GM23338 (cell line): ENCODE data around the gene LIF. TPM values are rescaled to one million over a fixed set of nuclear protein-coding genes. Genes with fewer than 3 reads are reported as not detected.

Experiments
- ATAC-seq: fragments of 200-7000 bp; cut with Tn5 transposase; 3 replicates; pipeline ENCODE4 v1.9.1; 2020
- DNase-seq: peaks from one replicate; pipeline ENCODE4 v3.0.0-alpha.2; 2015; ENCODE audit warnings: low spot score
- H2AFZ ChIP-seq: fragments of 200-600 bp; sonication (generic); 2 replicates; pipeline ENCODE4 v1.8.0; 2016; ENCODE audit warnings: antibody characterized with exemption, mild to moderate bottlenecking, moderate library complexity
- H3F3A ChIP-seq: fragments of 200-600 bp; sonication (generic); replicated peaks from 2 replicates; pipeline ENCODE4 v1.8.0; 2017; ENCODE audit warnings: antibody characterized with exemption, mixed run types, low read depth
- H3K27ac ChIP-seq: fragments of 200-600 bp; sonication (generic); 2 replicates; pipeline ENCODE4 v1.6.1; 2016; ENCODE audit warnings: low read depth
- H3K27me3 ChIP-seq: fragments of 200-600 bp; sonication (generic); 2 replicates; pipeline ENCODE4 v1.8.0; 2016; ENCODE audit warnings: mild to moderate bottlenecking, mixed run types, moderate library complexity; ENCODE audit not compliant: insufficient read depth
- H3K36me3 ChIP-seq: fragments of 200-600 bp; sonication (generic); 2 replicates; pipeline ENCODE4 v1.8.0; 2016; ENCODE audit warnings: mild to moderate bottlenecking; ENCODE audit not compliant: insufficient read depth
- H3K4me1 ChIP-seq: fragments of 200-600 bp; sonication (generic); 2 replicates; pipeline ENCODE4 v1.8.0; 2016; ENCODE audit warnings: mild to moderate bottlenecking, moderate library complexity; ENCODE audit not compliant: insufficient read depth
- H3K4me2 ChIP-seq: fragments of 200-600 bp; sonication (generic); 2 replicates; pipeline ENCODE4 v1.7.1; 2017; ENCODE audit warnings: mixed run types
- H3K4me3 ChIP-seq: fragments of 200-600 bp; sonication (generic); 2 replicates; pipeline ENCODE4 v1.6.1; 2016; ENCODE audit warnings: mixed run types
- H3K79me2 ChIP-seq: fragments of 200-600 bp; sonication (generic); replicated peaks from 2 replicates; pipeline ENCODE4 v1.8.0; 2017; ENCODE audit warnings: mild to moderate bottlenecking; ENCODE audit not compliant: insufficient read depth
- H3K9me2 ChIP-seq: fragments of 200-600 bp; sonication (generic); 2 replicates; pipeline ENCODE4 v1.8.0; 2017; ENCODE audit not compliant: insufficient read depth
- H4K20me1 ChIP-seq: fragments of 200-600 bp; sonication (generic); replicated peaks from 2 replicates; pipeline ENCODE4 v1.8.0; 2017; ENCODE audit warnings: mild to moderate bottlenecking; ENCODE audit not compliant: insufficient read depth
- H3K27ac Mint-ChIP-seq: 2 replicates; pipeline ENCODE4 v1.8.0; 2020; ENCODE audit warnings: inconsistent platforms, mild to moderate bottlenecking, moderate library complexity, mixed read lengths
- H3K27me3 Mint-ChIP-seq: 3 replicates; pipeline ENCODE4 v1.8.0; 2022; ENCODE audit warnings: low read depth, mild to moderate bottlenecking, moderate library complexity, mixed read lengths, inconsistent platforms; ENCODE audit not compliant: insufficient read depth, poor library complexity
- H3K36me3 Mint-ChIP-seq: 3 replicates; pipeline ENCODE4 v1.8.0; 2021; ENCODE audit warnings: low read depth, mild to moderate bottlenecking, inconsistent platforms, moderate library complexity, mixed read lengths
- H3K4me1 Mint-ChIP-seq: 3 replicates; pipeline ENCODE4 v1.8.0; 2020; ENCODE audit warnings: mild to moderate bottlenecking, inconsistent platforms, mixed read lengths
- H3K4me3 Mint-ChIP-seq: 3 replicates; pipeline ENCODE4 v1.8.0; 2021; ENCODE audit warnings: moderate library complexity, mild to moderate bottlenecking, inconsistent platforms, mixed read lengths
- H3K9me3 Mint-ChIP-seq: 3 replicates; pipeline ENCODE4 v1.8.0; 2020; ENCODE audit warnings: moderate library complexity, mild to moderate bottlenecking, inconsistent platforms, mixed read lengths
- CREB1 ChIP-seq: fragments of 250-450 bp; sonication (Bioruptor Pico); IDR thresholded peaks from 2 replicates; pipeline ENCODE4 v1.5.0; 2020; ENCODE audit warnings: low read depth, mild to moderate bottlenecking, moderate library complexity
- EZH2 ChIP-seq: fragments of 200-600 bp; sonication (generic); IDR thresholded peaks from one replicate; pipeline ENCODE4 v1.8.0; 2017; ENCODE audit warnings: antibody characterized with exemption, mild to moderate bottlenecking, low read depth; ENCODE audit not compliant: unreplicated experiment
- EZH2phosphoT487 ChIP-seq: fragments of 200-600 bp; sonication (generic); IDR thresholded peaks from one replicate; pipeline ENCODE4 v1.8.1; 2018; ENCODE audit warnings: antibody characterized with exemption; ENCODE audit not compliant: unreplicated experiment
- JUNB ChIP-seq: IDR thresholded peaks from one replicate; pipeline ENCODE4 v1.6.1; 2016; ENCODE audit warnings: antibody characterized with exemption; ENCODE audit not compliant: unreplicated experiment
- NANOG ChIP-seq: IDR thresholded peaks from 2 replicates; pipeline ENCODE4 v1.6.1; 2016; ENCODE audit warnings: antibody characterized with exemption, borderline replicate concordance
- POLR2AphosphoS5 ChIP-seq: IDR thresholded peaks from 2 replicates; pipeline ENCODE4 v1.6.1; 2016; ENCODE audit warnings: antibody characterized with exemption, low read depth
- REST ChIP-seq: IDR thresholded peaks from one replicate; pipeline ENCODE4 v1.6.1; 2018; ENCODE audit warnings: antibody characterized with exemption; ENCODE audit not compliant: unreplicated experiment
- STAT1 ChIP-seq: IDR thresholded peaks from one replicate; pipeline ENCODE4 v1.6.1; 2016; ENCODE audit warnings: antibody characterized with exemption; ENCODE audit not compliant: unreplicated experiment
- ZNF114 ChIP-seq: fragments of 250-450 bp; sonication (Bioruptor Pico); IDR thresholded peaks from 2 replicates; pipeline ENCODE4 v1.5.0; 2020; ENCODE audit warnings: mild to moderate bottlenecking, moderate library complexity
- ZNF331 ChIP-seq: fragments of 250-450 bp; sonication (Bioruptor Pico); IDR thresholded peaks from 2 replicates; pipeline ENCODE4 v1.5.0; 2020; ENCODE audit warnings: low read depth, mild to moderate bottlenecking, moderate library complexity
- ZNF462 ChIP-seq: fragments of 250-450 bp; sonication (Bioruptor Pico); IDR thresholded peaks from 2 replicates; pipeline ENCODE4 v1.5.0; 2020; ENCODE audit warnings: mild to moderate bottlenecking, moderate library complexity
- polyA plus RNA-seq: library from polyadenylated mRNA; unstranded; fragments of >200 nt; fragmentation: Nextera tagmentation; extraction: Ambion mirVana; gene quantifications from 2 replicates; pipeline ENCODE4 v1.2.1, GENCODE V29; 2016
- total RNA-seq: library from RNA; depleted of rRNA; stranded (reverse); fragments of >200 nt; shearing (Covaris generic); gene quantifications from 2 replicates; pipeline ENCODE4 v1.2.3, GENCODE V29; 2014
- TF ChIP-seq, protein P1 (sequence below), 2 experiments: fragments of 200-600 bp in 1 of 2; sonication (generic) in 1 of 2; conservative IDR thresholded peaks; 2 replicates each; pipeline versions ENCODE4 v1.5.1 to v1.6.1; 2016 to 2017; ENCODE audit warnings: antibody characterized with exemption in 2 of 2, low read depth in 2 of 2, mild to moderate bottlenecking in 2 of 2, moderate library complexity in 1 of 2
- TF ChIP-seq, protein P2 (sequence below): IDR thresholded peaks from 2 replicates; pipeline ENCODE4 v1.6.1; 2016; ENCODE audit warnings: antibody characterized with exemption

The LIF gene
- total and polyA plus RNA-seq, 2 experiments from 2014 or later: 1.8 to 3.6 TPM

DNA sequence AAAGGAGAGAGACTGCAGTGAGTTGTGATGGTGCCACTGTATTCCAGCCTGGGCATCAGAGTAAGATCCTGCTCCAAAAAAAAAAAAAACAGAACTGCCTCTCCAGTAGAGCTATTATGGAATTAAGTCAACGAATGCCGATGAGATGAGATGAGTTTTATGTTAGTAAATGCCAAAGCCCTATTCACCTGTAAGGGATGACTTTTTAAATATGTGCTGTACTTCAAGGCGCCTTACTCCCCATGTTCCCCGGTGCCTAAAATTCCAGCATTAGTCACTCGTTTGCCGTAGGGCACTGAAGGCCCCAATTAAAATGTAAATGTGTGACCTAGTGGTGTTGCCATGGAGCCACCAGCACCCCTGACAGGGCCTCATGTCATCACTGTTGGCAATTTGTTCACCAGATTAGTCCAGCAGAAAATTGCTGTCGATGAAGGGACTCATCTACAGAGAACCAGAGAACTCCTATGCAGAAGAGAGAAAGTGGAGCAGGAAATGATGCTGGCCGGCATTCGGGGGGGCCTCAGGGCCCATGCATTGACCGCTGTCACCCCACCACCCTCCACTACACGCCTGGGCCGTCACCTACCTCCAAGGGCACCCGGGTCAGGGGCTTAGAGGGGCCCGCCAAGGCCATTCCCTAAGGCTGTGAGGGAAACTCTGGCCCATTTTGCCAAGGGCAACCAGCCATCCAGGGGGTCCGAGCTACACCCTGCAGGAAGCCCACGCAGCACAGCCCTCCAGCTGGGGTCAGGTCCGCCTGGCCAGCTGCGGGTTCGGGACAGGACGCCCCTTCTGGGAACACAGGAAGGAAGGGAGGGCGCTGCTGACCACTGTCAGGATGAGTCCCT lies 17.8 kb downstream of the LIF start:
- H2AFZ ChIP-seq: no peak overlapping the region
- H3K9me2 ChIP-seq: no peaks in the 10 kb centered on the region
- H3K4me3 ChIP-seq: no peak overlapping the region
- ATAC-seq (no peak), DNase-seq (no peak)
- H3K27me3 Mint-ChIP-seq: no peaks in the 10 kb centered on the region
- no peaks in the 10 kb centered on the region for H3K36me3 Mint-ChIP-seq
- no peaks in the 10 kb centered on the region for H3K79me2 ChIP-seq
- H3F3A ChIP-seq: no peaks in the 10 kb centered on the region
- H3K4me1 Mint-ChIP-seq: peaks cover 9% of the 10 kb centered on the region
- no peaks in the 10 kb centered on the region for H3K27me3 ChIP-seq
- peaks cover 18% of the 10 kb centered on the region; the same call in 1 of the 2 replicates for H3K4me1 ChIP-seq
- H3K27ac ChIP-seq: no peak overlapping the region
- no peak overlapping the region for H3K4me3 Mint-ChIP-seq
- H3K4me2 ChIP-seq: no peak overlapping the region
- H4K20me1 ChIP-seq: no peaks in the 10 kb centered on the region
- H3K9me3 Mint-ChIP-seq: no peaks in the 10 kb centered on the region; the same call in 2 of the 3 replicates
- no peaks in the 10 kb centered on the region for H3K36me3 ChIP-seq
- TF ChIP-seq ZNF462 (CRISPR knock-in tag) (no peak), JUNB (no peak), REST (no peak), NANOG (no peak), POLR2AphosphoS5 (no peak), ZNF331 (CRISPR knock-in tag) (no peak), EZH2 (no peak), STAT1 (no peak), EZH2phosphoT487 (no peak), ZNF114 (CRISPR knock-in tag) (no peak), CREB1 (CRISPR knock-in tag) (no peak)
- TF ChIP-seq, protein P1, sequence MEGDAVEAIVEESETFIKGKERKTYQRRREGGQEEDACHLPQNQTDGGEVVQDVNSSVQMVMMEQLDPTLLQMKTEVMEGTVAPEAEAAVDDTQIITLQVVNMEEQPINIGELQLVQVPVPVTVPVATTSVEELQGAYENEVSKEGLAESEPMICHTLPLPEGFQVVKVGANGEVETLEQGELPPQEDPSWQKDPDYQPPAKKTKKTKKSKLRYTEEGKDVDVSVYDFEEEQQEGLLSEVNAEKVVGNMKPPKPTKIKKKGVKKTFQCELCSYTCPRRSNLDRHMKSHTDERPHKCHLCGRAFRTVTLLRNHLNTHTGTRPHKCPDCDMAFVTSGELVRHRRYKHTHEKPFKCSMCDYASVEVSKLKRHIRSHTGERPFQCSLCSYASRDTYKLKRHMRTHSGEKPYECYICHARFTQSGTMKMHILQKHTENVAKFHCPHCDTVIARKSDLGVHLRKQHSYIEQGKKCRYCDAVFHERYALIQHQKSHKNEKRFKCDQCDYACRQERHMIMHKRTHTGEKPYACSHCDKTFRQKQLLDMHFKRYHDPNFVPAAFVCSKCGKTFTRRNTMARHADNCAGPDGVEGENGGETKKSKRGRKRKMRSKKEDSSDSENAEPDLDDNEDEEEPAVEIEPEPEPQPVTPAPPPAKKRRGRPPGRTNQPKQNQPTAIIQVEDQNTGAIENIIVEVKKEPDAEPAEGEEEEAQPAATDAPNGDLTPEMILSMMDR (conservative IDR thresholded peaks at IDR 0.05; ENCODE audit: low read depth in 2 of 2): no peak
- TF ChIP-seq, protein P2, sequence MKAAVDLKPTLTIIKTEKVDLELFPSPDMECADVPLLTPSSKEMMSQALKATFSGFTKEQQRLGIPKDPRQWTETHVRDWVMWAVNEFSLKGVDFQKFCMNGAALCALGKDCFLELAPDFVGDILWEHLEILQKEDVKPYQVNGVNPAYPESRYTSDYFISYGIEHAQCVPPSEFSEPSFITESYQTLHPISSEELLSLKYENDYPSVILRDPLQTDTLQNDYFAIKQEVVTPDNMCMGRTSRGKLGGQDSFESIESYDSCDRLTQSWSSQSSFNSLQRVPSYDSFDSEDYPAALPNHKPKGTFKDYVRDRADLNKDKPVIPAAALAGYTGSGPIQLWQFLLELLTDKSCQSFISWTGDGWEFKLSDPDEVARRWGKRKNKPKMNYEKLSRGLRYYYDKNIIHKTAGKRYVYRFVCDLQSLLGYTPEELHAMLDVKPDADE: no peak
- H3K27ac Mint-ChIP-seq: no peak overlapping the region
